ENCODE results near the gene GRIK3.

The GRIK3 gene

DNA sequence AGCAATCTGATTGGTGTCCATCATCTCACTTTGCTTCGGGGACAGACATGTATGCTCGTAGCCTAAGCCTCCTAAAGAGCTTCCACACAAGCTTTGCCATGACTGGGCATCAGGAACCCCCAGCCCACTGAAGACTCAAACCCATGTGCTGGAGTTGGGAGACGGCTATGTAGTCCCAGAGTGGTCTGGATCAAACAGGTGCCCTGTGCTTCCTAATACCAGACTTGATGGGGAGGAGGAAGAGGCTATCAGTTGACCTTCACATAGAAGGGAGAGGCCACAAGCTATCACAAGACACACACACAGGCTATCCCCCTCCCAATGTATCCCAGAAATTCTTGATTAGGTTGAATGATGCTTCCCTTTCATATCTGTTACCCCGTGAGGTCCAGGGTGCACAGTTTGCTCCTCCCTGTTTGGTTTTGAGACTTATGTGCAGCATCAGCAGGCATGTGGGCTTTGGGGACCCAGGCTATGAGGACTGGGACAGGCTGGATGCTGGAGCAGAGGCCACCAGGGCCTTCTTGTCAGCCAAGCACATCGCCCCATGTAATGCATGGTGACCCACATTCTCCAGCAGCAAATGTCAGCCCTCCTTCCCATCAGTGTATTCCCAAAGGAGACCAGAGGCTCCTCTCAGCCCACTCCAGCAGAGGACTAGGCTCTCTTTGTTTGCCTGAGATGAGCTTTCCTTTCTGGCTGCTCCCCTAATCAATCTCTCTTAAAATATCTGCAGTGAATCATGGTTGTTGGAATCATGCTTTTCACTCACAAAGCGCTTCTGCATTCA lies 159.8 kb downstream of the GRIK3 start:
- CTCF ChIA-PET = interaction anchor here (2.4 kb wide), 1 partner anchor 10 kb away, joined by 7 read pairs; no protein-coding TSS in a partner anchor
- POLR2A ChIA-PET = no interaction called here

DNA sequence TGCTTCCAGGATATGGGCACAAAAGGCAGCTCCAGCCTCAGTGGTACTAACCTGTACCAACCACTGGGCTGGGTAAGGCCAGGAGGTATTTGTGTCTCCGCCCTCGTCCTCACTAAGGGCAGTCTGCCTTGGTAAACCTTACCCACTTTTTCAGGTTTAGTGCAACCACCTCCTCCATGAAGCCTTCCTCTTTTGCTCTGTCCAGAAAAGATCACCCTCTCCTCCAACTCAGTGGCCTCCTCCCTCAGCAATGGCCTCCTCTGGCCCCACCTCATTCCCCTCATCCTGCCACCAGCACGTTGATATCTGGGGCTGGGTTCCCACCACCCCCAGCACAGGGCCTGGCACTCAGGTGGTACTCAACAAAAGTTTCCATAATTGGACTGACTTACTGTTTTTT lies 161.5 kb downstream of the GRIK3 start:
- ChIA-PET CTCF (interaction anchor here (0.6 kb wide), 1 partner anchor 114 kb away, joined by 3 read pairs; no protein-coding TSS in a partner anchor), POLR2A (no interaction called here)
- no peak for DNase-seq (ENCODE audit: extremely low spot score)
- TF ChIP-seq, protein P1, sequence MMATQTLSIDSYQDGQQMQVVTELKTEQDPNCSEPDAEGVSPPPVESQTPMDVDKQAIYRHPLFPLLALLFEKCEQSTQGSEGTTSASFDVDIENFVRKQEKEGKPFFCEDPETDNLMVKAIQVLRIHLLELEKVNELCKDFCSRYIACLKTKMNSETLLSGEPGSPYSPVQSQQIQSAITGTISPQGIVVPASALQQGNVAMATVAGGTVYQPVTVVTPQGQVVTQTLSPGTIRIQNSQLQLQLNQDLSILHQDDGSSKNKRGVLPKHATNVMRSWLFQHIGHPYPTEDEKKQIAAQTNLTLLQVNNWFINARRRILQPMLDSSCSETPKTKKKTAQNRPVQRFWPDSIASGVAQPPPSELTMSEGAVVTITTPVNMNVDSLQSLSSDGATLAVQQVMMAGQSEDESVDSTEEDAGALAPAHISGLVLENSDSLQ (IDR thresholded peaks at IDR 0.05) = no peak
- TF ChIP-seq FOXK2 (IDR thresholded peaks at IDR 0.05) (no peak), ZNF384 (IDR thresholded peaks at IDR 0.05) (no peak), FOXM1 (IDR thresholded peaks at IDR 0.05; ENCODE audit: borderline replicate concordance) (no peak), LEF1 (IDR thresholded peaks at IDR 0.05; ENCODE audit: borderline replicate concordance) (no peak), HDGF (IDR thresholded peaks at IDR 0.05; ENCODE audit: borderline replicate concordance) (no peak), ELF4 (IDR thresholded peaks at IDR 0.05) (no peak), L3MBTL2 (conservative IDR thresholded peaks at IDR 0.05) (no peak), CTBP1 (IDR thresholded peaks at IDR 0.05; ENCODE audit: borderline replicate concordance) (no peak), NFRKB (IDR thresholded peaks at IDR 0.05) (no peak), ARNT (IDR thresholded peaks at IDR 0.05) (no peak), BHLHE40 (IDR thresholded peaks at IDR 0.05; ENCODE audit: borderline replicate concordance) (no peak), TARDBP (IDR thresholded peaks at IDR 0.05) (no peak)

More for the DNA sequence above, 159.8 kb downstream of the GRIK3 start:
- TF ChIP-seq CTBP1 (IDR thresholded peaks at IDR 0.05; ENCODE audit: borderline replicate concordance) (no peak), L3MBTL2 (conservative IDR thresholded peaks at IDR 0.05) (no peak), ZNF384 (IDR thresholded peaks at IDR 0.05) (no peak), LEF1 (IDR thresholded peaks at IDR 0.05; ENCODE audit: borderline replicate concordance) (no peak), ELF4 (IDR thresholded peaks at IDR 0.05) (no peak), BHLHE40 (IDR thresholded peaks at IDR 0.05; ENCODE audit: borderline replicate concordance) (no peak)
- DNase-seq (ENCODE audit: extremely low spot score) = no peak

DNA sequence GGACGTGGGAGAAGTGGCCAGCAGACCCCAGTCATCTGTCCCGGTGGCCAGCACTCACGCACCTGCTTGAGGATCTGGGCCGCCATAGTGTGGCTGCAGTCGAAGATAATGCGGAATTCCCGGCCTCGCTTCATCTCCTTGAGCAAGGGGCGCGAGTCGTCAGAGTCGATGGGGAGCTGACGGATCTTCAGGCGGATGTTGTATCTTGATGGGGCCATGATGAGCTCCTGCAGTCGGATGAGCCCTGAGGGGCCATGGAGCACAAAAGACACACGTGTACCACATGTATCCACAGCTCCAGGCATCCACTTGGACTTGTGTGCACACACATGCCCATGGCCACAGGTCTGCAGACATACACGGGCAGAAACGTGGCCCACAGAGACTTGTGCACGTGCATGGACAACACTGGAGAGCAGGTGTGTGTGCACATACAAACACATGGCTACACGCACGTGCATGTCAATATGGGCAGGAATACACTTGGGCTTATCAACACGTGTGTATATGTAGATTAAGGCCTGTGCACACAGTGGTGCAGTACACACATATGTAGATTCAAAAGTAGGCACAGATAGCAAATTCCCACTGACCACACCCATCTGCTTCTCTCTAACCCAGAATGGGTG lies 162.1 kb downstream of the GRIK3 start:
- CTCF ChIA-PET = no interaction called here
- DNase-seq (ENCODE audit: extremely low spot score) = no peak
- POLR2A ChIA-PET = no interaction called here
- no peak for TF ChIP-seq SUZ12 (IDR thresholded peaks at IDR 0.05)
- TF ChIP-seq ZNF384 (IDR thresholded peaks at IDR 0.05) = no peak
- TF ChIP-seq ELF4 (IDR thresholded peaks at IDR 0.05) = no peak
- no peak for TF ChIP-seq SP1 (IDR thresholded peaks at IDR 0.05)
- TF ChIP-seq TARDBP (IDR thresholded peaks at IDR 0.05) = no peak
- TF ChIP-seq NFRKB (IDR thresholded peaks at IDR 0.05) = no peak
- TF ChIP-seq ARNT (IDR thresholded peaks at IDR 0.05) = no peak
- no peak for TF ChIP-seq FOXM1 (IDR thresholded peaks at IDR 0.05; ENCODE audit: borderline replicate concordance)
- no peak for TF ChIP-seq FOXK2 (IDR thresholded peaks at IDR 0.05)
- no peak for TF ChIP-seq CTBP1 (IDR thresholded peaks at IDR 0.05; ENCODE audit: borderline replicate concordance)
- no peak for TF ChIP-seq L3MBTL2 (conservative IDR thresholded peaks at IDR 0.05)
- no peak for TF ChIP-seq HDGF (IDR thresholded peaks at IDR 0.05; ENCODE audit: borderline replicate concordance)
- no peak for TF ChIP-seq BHLHE40 (IDR thresholded peaks at IDR 0.05; ENCODE audit: borderline replicate concordance)

DNA sequence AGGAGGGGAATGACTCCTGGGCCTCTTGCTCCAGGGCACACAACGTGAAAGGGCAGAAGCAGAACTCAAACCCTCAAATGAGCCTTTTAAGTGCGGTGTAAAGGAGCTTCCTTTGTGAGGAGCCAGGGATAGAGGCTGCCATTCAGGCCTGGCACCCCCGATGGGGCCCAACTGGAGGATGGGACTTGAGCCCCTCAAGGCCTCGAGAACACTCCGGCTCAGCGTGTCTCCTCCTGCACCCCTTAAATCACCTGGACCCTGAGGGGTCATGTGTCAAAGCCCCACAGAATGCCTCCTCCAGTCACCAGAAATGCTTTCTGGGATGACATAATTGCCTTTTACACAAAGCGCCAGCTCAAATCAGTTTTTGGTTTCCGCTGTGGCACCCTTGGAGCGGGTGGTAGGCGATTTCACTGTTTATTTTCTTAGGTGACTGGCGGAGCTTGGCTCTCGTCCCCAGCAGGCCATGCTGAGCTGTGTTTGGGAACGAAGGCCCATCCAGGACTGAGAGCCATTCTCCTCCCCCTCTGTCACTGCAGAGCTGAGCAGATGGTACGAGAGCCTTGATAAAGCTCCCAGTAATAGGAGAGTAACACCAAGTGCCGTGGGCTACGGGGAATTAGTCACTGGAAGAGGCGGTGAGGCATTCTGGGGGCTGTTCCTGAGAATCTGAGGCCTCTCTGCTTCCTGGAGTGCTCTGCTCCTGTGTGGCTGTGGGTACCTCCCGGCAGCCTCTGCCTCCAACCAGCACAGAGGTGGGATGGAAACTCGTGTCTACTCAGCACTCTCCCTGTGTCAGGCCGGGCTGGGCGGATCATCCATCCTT lies 163.0 kb downstream of the GRIK3 start:
- no peak for DNase-seq (ENCODE audit: extremely low spot score)
- ChIA-PET CTCF (no interaction called here), POLR2A (no interaction called here)
- no peak for TF ChIP-seq LEF1 (IDR thresholded peaks at IDR 0.05; ENCODE audit: borderline replicate concordance)
- no peak for TF ChIP-seq ARNT (IDR thresholded peaks at IDR 0.05)
- TF ChIP-seq FOXK2 (IDR thresholded peaks at IDR 0.05) = no peak

DNA sequence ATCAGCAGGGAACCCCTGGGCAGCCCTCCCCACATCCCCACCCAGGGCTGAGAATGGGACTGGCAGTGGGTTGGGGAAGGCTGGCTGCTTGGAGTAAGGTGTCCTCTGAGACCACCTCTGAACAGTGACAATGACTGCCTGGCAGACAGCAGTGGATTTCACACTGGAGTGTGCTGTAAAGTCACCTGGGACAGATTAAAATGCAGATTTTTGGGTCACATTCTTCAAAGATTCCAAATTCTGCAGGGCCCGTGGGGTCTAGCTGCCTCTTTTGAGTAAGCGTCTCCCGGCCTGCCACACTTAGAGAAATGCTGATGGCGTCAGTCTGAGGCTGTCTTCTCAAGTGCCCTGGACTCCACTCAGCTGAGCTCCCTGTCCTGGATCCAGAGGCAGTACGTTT lies 164.5 kb downstream of the GRIK3 start:
- POLR2A ChIA-PET = no interaction called here
- TF ChIP-seq SP1 (IDR thresholded peaks at IDR 0.05) = no peak
- TF ChIP-seq FOXM1 (IDR thresholded peaks at IDR 0.05; ENCODE audit: borderline replicate concordance) = no peak
- DNase-seq (ENCODE audit: extremely low spot score) = no peak
- CTCF ChIA-PET = no interaction called here

DNA sequence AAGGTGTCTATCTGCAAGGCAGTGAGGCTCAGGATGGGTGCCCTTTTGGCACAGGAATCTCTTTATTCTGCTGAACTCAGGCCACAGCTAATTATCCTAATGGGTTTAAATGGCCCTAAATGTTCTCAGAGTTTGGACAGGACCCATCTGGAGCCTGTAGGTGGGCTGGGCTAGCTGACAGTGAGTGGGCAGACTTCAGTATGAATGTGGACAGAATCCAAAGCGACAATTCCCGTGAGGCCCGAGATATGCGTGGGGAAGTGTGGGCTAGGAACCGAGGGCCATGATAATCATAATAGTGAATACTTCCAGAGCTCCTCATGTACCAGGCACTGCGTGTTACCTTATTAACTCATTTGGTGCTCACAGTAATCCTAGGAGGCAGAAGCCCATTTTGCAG lies 165.3 kb downstream of the GRIK3 start:
- ChIA-PET POLR2A (interaction anchor here (0.8 kb wide), 1 partner anchor 11 kb away, joined by 3 read pairs; no protein-coding TSS in a partner anchor), CTCF (no interaction called here)
- TF ChIP-seq FOXK2 (IDR thresholded peaks at IDR 0.05) (no peak), SUZ12 (IDR thresholded peaks at IDR 0.05) (no peak), FOXA1 (IDR thresholded peaks at IDR 0.05) (no peak), ELF4 (IDR thresholded peaks at IDR 0.05) (no peak)
- DNase-seq (ENCODE audit: extremely low spot score) = no peak

DNA sequence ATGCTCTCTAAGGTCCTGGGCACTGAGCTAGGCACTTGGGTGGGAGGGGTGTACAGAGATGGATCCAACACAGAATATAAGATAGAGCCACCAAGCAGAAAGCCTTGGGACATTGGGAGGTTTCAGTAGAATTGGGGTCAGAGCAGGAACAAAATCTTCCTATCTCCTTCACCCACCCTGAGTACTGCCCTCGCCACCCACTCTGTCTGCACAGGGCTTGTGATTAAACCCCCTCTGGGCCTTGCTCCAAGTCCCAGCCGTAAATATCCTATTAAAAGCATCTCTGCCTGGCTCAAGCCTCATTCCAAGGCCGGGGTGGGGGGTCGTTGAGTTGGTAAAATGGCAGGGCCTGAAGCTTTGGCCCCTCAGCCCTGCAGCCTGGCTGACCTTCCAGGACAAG lies 166.7 kb downstream of the GRIK3 start:
- POLR2A ChIA-PET = no interaction called here
- TF ChIP-seq NFRKB (IDR thresholded peaks at IDR 0.05) (no peak), BHLHE40 (IDR thresholded peaks at IDR 0.05; ENCODE audit: borderline replicate concordance) (no peak), SP1 (IDR thresholded peaks at IDR 0.05) (no peak), TARDBP (IDR thresholded peaks at IDR 0.05) (no peak)
- CTCF ChIA-PET = no interaction called here
- DNase-seq (ENCODE audit: extremely low spot score) = no peak

Measured in HEK293T (cell line).